Suppressor macrophage treated with lipopolysaccharide for 1 hour (primary cell): ENCODE measurements around the gene COA6.

Experiments
- DNase-seq, 3 donors: peaks; one replicate each; pipeline ENCODE4 v3.0.0-alpha.2; 2020 to 2022

The COA6 gene

GRCh38 chr1:234413990-234414389 is 40.7 kb downstream of the COA6 start:
- no peak for DNase-seq

- DNase-seq, result no peak
These were observed 54.8 kb downstream of the COA6 start for GRCh38 chr1:234427950-234428646.

GRCh38 chr1:234429434-234429806 is 56.2 kb downstream of the COA6 start:
- DNase-seq, result no peak

DNA sequence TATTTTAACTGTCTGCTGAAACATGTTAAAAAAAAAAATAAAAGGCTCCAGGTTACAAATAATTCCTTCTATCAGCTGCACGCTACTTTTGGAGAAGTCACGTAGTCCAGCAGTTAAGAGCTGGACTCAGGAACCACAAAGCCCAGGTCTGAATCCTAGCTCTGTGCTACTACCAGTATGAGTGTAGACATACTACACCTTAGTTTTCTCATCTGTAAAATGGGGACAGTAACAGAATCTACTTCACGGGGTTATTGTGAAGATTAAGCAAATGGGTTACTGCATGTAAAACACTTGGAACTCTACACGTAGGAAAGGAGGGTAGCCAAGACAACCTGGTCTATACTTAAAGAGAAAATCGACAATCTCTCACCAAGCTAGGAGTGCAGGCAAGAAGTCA is 57.4 kb downstream of the COA6 start:
- no peak for DNase-seq

DNA sequence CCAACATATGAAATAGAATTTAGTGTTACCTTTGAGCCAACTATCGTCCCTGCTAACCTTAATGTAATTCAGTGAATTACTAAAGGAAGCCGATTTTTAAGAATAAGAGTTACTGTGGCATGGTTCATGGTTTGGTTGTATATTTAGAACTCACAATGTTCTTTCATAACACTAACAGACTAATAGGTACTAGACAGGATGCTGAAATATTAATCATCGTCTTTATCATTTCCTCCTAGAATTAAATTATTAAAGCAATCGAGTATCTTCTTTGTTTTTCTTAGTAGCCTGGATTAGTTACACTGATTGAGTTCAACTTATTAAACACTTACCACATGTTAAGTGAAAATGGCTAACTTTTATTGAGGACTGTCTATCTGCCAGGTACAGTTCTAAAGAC is 58.0 kb downstream of the COA6 start:
- DNase-seq, result no peak

- DNase-seq, result peak; percentile 59 to 73 (median 62)
These were observed 60.5 kb downstream of the COA6 start for GRCh38 chr1:234433563-234434285.
